Astrocyte of the spinal cord (primary cell): ENCODE results near the gene BCAS1.

Experiments
- DNase-seq: peaks from one replicate; pipeline ENCODE4 v3.0.0; 2011; ENCODE audit warnings: low read depth, low spot score
- H3K4me3 ChIP-seq: 2 replicates; pipeline ENCODE4 v1.5.1; 2011; ENCODE audit warnings: low read depth, mild to moderate bottlenecking, low read length, moderate library complexity
- CTCF ChIP-seq: IDR thresholded peaks from 2 replicates; pipeline ENCODE4 v1.5.1; 2012; ENCODE audit warnings: low read depth, mild to moderate bottlenecking, low read length, inconsistent platforms
- in situ Hi-C: cut with HindIII; loops from 2 replicates; pipeline ENCODE4 v1.10.0; 2017; ENCODE audit warnings: low sequenced_read_pairs

BCAS1 gene

GRCh38 chr20:54103067-54103761 lies 32.8 kb upstream of the BCAS1 start:
- in situ Hi-C loops, result no loop called here
- peak; percentile 98 for TF ChIP-seq CTCF

GRCh38 chr20:54102543-54102942 lies 32.1 kb upstream of the BCAS1 start:
- no peak overlapping the region for H3K4me3 ChIP-seq
- DNase-seq, result no peak
- in situ Hi-C loops, result no loop called here
- no peak for TF ChIP-seq CTCF

More at GRCh38 chr20:54103067-54103761, 32.8 kb upstream of the BCAS1 start:
- DNase-seq, result peak; percentile 65
- H3K4me3 ChIP-seq, result no peak overlapping the region

- no peak for DNase-seq
- in situ Hi-C loops, result no loop called here
- H3K4me3 ChIP-seq, result no peak overlapping the region
- TF ChIP-seq CTCF, result no peak
Observed at GRCh38 chr20:54100563-54100962, 30.2 kb upstream of the BCAS1 start.

GRCh38 chr20:54099894-54100293 lies 29.5 kb upstream of the BCAS1 start:
- no peak for TF ChIP-seq CTCF
- in situ Hi-C loops, result no loop called here

GRCh38 chr20:54098047-54098446 lies 27.7 kb upstream of the BCAS1 start:
- no peak for DNase-seq
- TF ChIP-seq CTCF, result no peak
- in situ Hi-C loops, result no loop called here
- H3K4me3 ChIP-seq, result no peak overlapping the region

More at GRCh38 chr20:54099894-54100293, 29.5 kb upstream of the BCAS1 start:
- no peak overlapping the region for H3K4me3 ChIP-seq
- no peak for DNase-seq

- H3K4me3 ChIP-seq, result no peak overlapping the region
- DNase-seq, result no peak
- in situ Hi-C loops, result no loop called here
- TF ChIP-seq CTCF, result no peak
Observed at GRCh38 chr20:54097236-54097529, 26.8 kb upstream of the BCAS1 start.

GRCh38 chr20:54095824-54096223 lies 25.4 kb upstream of the BCAS1 start:
- no peak overlapping the region for H3K4me3 ChIP-seq
- TF ChIP-seq CTCF, result no peak
- no peak for DNase-seq
- in situ Hi-C loops, result no loop called here
